Measurements from ENCODE around the gene IKBKE.

IKBKE gene

GRCh38 chr1:206518743-206519142 lies 48.5 kb downstream of the IKBKE start:
- H2AFZ ChIP-seq (ENCODE audit: low read length), result no peak overlapping the region
- H3K9ac ChIP-seq (ENCODE audit: low read length), result no peak overlapping the region
- H3K4me2 ChIP-seq (ENCODE audit: low read length), result no peak overlapping the region
- H3K27me3 ChIP-seq (ENCODE audit: insufficient read depth, low read length), result peaks cover 14% of the 10 kb centered on the region; the same call in 1 of the 2 replicates
- no peaks in the 10 kb centered on the region for H3K9me2 ChIP-seq (ENCODE audit: low read depth, low read length)
- no peak overlapping the region for H3K4me3 ChIP-seq (ENCODE audit: low read depth, low read length, poor library complexity, severe bottlenecking)
- no peaks in the 10 kb centered on the region for H3K79me2 ChIP-seq (ENCODE audit: insufficient read depth, low read length)
- no peaks in the 10 kb centered on the region for H4K20me1 ChIP-seq (ENCODE audit: insufficient read depth, low read length)
- no peaks in the 10 kb centered on the region for H3K36me3 ChIP-seq (ENCODE audit: insufficient read depth, low read length)
- no peaks in the 10 kb centered on the region for H3K9me3 ChIP-seq (ENCODE audit: low read length)
- H3F3A ChIP-seq (ENCODE audit: insufficient read depth, low read length), result no peaks in the 10 kb centered on the region
- peaks cover 4% of the 10 kb centered on the region for H3K4me1 ChIP-seq (ENCODE audit: insufficient read depth, low read length, severe bottlenecking)
- H3K27ac ChIP-seq (ENCODE audit: low read depth, low read length, poor library complexity, severe bottlenecking), result no peak overlapping the region
- TF ChIP-seq, protein P1, sequence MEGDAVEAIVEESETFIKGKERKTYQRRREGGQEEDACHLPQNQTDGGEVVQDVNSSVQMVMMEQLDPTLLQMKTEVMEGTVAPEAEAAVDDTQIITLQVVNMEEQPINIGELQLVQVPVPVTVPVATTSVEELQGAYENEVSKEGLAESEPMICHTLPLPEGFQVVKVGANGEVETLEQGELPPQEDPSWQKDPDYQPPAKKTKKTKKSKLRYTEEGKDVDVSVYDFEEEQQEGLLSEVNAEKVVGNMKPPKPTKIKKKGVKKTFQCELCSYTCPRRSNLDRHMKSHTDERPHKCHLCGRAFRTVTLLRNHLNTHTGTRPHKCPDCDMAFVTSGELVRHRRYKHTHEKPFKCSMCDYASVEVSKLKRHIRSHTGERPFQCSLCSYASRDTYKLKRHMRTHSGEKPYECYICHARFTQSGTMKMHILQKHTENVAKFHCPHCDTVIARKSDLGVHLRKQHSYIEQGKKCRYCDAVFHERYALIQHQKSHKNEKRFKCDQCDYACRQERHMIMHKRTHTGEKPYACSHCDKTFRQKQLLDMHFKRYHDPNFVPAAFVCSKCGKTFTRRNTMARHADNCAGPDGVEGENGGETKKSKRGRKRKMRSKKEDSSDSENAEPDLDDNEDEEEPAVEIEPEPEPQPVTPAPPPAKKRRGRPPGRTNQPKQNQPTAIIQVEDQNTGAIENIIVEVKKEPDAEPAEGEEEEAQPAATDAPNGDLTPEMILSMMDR (IDR thresholded peaks at IDR 0.05; ENCODE audit: low read length), result no peak
- no peak for TF ChIP-seq EZH2 (IDR thresholded peaks at IDR 0.05; ENCODE audit: borderline replicate concordance, low read length)

GRCh38 chr1:206521127-206521526 lies 50.9 kb downstream of the IKBKE start:
- no peaks in the 10 kb centered on the region for H3K79me2 ChIP-seq (ENCODE audit: insufficient read depth, low read length)
- no peak overlapping the region for H3K4me2 ChIP-seq (ENCODE audit: low read length)
- no peak overlapping the region for H3K4me3 ChIP-seq (ENCODE audit: low read depth, low read length, poor library complexity, severe bottlenecking)
- H3K9me2 ChIP-seq (ENCODE audit: low read depth, low read length), result no peaks in the 10 kb centered on the region
- no peaks in the 10 kb centered on the region for H4K20me1 ChIP-seq (ENCODE audit: insufficient read depth, low read length)
- no peak overlapping the region for H2AFZ ChIP-seq (ENCODE audit: low read length)
- H3K9ac ChIP-seq (ENCODE audit: low read length), result no peak overlapping the region
- H3K27me3 ChIP-seq (ENCODE audit: insufficient read depth, low read length), result 0 out of 2 replicates have a peak, but pooled peaks cover 8% of the 10 kb centered on the region
- H3K4me1 ChIP-seq (ENCODE audit: insufficient read depth, low read length, severe bottlenecking), result peaks cover 1% of the 10 kb centered on the region
- no peaks in the 10 kb centered on the region for H3F3A ChIP-seq (ENCODE audit: insufficient read depth, low read length)
- H3K27ac ChIP-seq (ENCODE audit: low read depth, low read length, poor library complexity, severe bottlenecking), result no peak overlapping the region
- TF ChIP-seq EZH2 (IDR thresholded peaks at IDR 0.05; ENCODE audit: borderline replicate concordance, low read length), result no peak
- TF ChIP-seq, protein P1 (IDR thresholded peaks at IDR 0.05; ENCODE audit: low read length), result no peak
- H3K36me3 ChIP-seq (ENCODE audit: insufficient read depth, low read length), result no peaks in the 10 kb centered on the region
- no peaks in the 10 kb centered on the region for H3K9me3 ChIP-seq (ENCODE audit: low read length)

GRCh38 chr1:206521694-206522402 lies 51.6 kb downstream of the IKBKE start:
- H3K4me1 ChIP-seq (ENCODE audit: insufficient read depth, low read length, severe bottlenecking), result no peaks in the 10 kb centered on the region
- H3K27ac ChIP-seq (ENCODE audit: low read depth, low read length, poor library complexity, severe bottlenecking), result no peak overlapping the region
- no peaks in the 10 kb centered on the region for H4K20me1 ChIP-seq (ENCODE audit: insufficient read depth, low read length)
- H3K27me3 ChIP-seq (ENCODE audit: insufficient read depth, low read length), result 0 out of 2 replicates have a peak, but pooled peaks cover 4% of the 10 kb centered on the region
- H3K79me2 ChIP-seq (ENCODE audit: insufficient read depth, low read length), result no peaks in the 10 kb centered on the region
- H3K36me3 ChIP-seq (ENCODE audit: insufficient read depth, low read length), result no peaks in the 10 kb centered on the region
- H3K9ac ChIP-seq (ENCODE audit: low read length), result no peak overlapping the region
- no peak overlapping the region for H2AFZ ChIP-seq (ENCODE audit: low read length)
- no peaks in the 10 kb centered on the region for H3K9me2 ChIP-seq (ENCODE audit: low read depth, low read length)
- H3K9me3 ChIP-seq (ENCODE audit: low read length), result no peaks in the 10 kb centered on the region
- no peaks in the 10 kb centered on the region for H3F3A ChIP-seq (ENCODE audit: insufficient read depth, low read length)
- H3K4me2 ChIP-seq (ENCODE audit: low read length), result no peak overlapping the region
- TF ChIP-seq, protein P1 (IDR thresholded peaks at IDR 0.05; ENCODE audit: low read length), result no peak
- TF ChIP-seq EZH2 (IDR thresholded peaks at IDR 0.05; ENCODE audit: borderline replicate concordance, low read length), result no peak
- H3K4me3 ChIP-seq (ENCODE audit: low read depth, low read length, poor library complexity, severe bottlenecking), result no peak overlapping the region
